NCI-H187 (cell line): Measurements from ENCODE around the gene XAGE3.
"Not testable (repeated sequence)": the region's sequence is repeated elsewhere in the genome, so short reads cannot be mapped to it uniquely, and the experiment has no call there.

ENCODE experiments used
- DNase-seq, 2 experiments: peaks; one replicate each; lab custom pipeline; 2025; lab: John Stamatoyannopoulos, UW

XAGE3 gene, protein sequence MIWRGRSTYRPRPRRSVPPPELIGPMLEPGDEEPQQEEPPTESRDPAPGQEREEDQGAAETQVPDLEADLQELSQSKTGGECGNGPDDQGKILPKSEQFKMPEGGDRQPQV

DNA sequence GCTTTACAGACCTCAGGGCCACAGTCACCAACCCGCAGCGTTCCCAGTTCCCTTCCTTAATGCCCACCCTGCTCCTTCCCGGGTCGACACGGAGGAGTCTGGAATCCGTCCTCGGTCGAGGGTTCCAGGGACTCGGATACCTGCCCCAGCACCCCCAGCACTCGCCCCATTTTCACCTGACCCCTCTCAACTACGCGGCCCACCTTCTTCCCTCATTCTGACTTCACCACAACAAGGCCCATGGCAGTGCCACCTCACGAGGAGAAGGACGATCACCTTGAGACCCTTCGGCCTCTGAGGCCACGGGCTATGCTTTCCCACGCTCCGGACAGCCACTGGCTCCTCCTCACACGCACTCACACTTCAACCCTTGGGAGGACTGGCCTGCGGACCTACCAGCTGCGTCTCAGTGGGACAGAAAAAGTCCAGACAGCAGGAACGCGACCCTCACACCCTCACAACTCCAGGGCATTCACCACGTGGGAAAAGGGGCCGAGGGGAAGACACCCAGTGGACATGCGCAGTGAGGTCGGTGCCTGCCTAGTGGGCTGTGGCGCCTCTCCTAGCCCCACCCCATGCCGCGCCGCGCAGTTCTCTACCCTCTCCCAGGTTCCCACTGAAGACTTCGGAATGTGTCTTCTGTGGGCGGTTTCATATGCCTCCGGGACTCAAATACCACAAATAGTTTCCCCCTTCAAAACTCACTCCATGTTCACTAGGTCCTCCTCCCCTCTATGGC, at the start of gene XAGE3:
TSS of gene XAGE3 (minus strand) at position 474 of the 739 bp plus-strand sequence. CDS start 950 bp downstream, outside the sequence.
- DNase-seq = no peak

DNA sequence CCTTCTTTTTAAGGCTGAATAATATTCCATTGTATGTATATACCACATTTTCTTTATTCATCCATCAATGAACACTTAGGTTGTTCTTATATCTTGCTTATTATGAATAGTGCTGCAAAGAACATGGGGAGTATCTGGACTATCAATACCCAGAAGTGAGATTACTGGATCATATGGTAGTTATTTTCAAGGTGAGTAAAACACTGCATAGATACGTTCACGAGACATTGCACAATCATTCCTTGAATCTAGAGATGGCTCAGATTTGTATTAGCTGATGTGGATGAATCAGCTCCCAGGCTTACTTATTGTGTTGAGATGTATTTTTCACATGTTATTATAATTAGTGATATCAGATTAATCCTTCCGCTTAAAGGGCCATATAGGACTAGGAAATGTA, 46.8 kb upstream of the XAGE3 start:
- DNase-seq = not testable (repeated sequence)

DNA sequence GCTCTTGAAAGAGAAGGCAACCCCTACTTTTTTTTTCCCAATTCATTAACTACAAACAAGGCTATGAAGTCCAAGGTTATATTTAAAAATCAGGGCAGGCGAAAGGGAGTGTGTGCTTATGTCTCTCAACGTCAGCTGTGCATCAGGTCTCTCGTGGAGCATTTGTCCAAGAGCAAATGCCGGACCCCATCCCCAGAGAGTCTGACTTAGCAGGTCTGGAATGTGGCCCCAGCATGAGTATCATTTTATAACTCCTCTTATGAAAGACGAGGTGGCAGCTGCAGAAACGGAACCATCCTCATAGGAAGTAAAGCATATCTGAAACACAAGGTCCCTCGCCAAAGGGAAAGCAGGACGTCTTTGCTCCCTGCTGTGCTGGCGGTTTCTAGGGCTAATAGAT, 45.8 kb upstream of the XAGE3 start:
- not testable (repeated sequence) for DNase-seq

DNA sequence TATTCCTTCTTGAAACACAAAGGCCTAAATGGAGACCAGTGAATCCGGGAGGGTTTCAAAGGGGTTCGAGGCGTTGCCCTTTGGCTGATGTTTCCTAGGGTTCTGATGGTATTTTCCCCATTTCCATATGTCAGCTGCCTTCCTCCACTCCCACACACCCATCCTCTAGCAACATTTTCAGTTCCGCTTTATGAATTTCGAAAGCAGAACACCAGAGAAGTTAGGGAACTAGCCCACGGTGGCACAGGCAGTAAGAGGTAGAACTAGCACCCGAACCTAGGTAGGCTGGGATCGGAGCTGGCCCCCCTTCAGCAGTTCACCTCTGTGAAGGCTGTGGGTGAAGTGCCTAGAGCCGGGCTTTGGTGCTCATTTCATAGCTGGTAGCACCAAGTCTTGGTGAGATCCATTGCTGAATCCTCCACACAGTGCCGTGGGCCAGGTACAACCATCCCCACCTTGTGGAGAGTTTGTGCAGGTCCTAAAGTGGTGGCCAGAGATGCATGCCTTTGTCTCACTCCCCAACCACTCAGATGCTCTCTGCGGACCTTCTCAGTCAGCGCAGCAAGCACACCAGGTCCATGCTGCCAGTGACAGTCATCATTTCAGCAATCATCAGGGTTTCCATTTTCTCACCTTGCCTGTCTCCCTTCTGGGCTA, 41.6 kb upstream of the XAGE3 start:
- not testable (repeated sequence) for DNase-seq

DNA sequence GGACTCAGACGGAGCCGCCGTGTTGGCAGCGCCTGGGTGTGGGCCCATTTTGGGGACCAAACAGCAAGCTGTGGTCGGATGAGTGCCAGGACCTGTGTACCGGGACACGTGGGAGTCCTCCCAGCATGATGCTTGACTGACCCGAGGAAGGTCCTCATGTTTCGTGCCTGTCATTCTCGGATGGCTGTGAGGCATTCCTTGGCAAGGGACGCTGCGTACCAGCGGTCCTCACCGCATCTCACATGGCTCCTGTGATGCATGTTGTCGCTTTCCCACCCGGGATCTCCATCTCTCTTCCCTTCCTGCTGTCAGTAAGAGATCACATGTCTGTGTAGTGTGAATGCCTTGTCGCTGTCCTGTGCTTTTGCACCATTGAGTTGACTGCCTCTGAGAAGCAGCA, 40.0 kb upstream of the XAGE3 start:
- DNase-seq = not testable (repeated sequence)

DNA sequence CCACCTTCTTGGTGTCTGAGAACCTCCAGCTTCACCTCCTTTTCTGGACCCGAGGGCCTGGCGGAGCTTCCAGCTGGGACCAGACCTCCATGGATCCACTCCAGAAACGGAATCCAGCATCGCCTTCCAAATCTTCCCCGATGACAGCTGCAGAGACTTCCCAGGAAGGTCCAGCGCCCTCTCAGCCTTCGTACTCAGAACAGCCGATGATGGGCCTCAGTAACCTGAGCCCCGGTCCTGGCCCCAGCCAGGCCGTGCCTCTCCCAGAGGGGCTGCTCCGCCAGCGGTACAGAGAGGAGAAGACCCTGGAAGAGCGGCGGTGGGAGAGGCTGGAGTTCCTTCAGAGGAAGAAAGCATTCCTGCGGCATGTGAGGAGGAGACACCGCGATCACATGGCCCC, 39.3 kb upstream of the XAGE3 start:
- DNase-seq = not testable (repeated sequence)

DNA sequence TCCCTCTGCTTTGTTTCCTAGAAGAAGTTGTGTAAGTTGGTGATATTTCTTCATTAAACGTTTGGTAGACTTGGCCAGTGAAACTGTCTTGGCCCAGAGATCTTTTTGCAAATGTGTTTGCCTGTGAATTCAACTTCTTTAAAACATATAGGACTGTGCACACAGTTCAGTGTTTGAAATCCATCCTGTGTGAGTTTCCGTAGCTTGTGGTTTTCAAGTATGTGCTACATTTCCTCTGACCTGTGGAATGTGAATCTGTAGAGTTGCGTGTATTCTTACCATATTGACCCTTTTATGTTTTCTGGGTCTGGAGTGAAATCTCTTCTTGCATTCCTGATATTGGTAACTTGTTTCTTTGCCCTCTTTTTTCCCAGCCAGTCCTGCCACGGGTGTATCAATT, 38.2 kb upstream of the XAGE3 start:
- DNase-seq = not testable (repeated sequence)

DNA sequence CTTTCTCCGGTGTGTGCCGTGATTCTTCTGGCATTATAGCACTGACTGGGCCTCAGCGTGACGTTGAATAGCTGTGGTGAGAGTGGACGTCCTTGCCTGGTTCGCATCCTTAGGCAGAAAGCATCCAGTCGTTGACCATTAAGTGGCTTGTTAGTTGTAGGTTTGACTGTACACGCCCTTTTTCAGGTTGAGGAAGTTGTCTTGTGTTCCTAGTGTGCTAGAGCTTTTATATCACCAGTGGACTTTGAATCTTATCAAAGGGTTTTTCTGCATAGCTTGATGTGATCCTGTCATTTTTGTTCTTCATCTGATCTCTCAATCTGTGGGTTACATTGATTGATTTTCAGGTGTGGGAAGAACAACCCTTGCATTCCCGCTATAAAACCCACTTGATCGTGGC, 37.6 kb upstream of the XAGE3 start:
- DNase-seq = not testable (repeated sequence)

DNA sequence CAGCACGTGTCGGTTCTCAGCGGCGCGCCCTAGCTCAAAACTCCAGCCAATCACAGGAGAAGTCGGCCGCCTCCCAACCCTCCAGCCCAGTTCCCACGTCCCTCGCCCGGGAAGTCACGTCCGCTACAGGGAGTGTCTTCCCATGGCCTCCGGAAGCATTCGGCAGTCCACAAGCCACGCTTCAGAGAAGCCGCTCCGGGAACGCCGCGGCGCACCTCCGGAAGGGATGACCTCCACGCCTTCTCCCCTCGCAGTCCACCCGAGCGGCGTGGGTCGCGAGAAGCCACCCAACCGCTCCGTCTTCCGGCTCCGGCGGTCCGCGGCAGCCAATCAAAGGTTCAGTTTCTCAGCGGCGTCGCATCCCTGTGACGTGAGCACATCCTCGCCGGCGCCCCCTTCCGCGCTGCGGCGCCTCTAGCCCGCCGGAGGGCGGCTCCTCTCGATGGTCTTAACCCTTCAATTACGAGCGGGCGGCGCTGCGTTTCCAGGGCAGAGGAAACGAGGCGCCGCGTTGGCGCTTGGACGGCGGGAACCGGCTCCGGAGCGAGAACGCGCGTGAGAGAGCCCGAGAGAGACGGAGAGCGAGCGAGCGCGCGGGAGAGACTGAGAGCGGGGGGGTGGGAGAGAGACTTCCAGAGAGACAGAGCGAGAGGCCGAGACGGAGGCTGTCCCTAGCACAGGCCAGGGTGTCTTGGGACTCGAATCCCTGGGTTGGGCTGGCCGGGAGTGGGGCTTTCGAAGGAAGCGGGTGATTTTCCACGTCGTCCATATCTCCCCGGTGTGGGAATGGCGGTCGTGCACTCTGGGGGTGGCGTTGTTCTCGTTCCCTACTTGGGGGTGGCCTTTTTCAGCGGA, 29.2 kb upstream of the XAGE3 start, which contains the start of gene FAM156B:
TSS of gene FAM156B (plus strand) at position 476 of the 855 bp plus-strand sequence. CDS start 9,896 bp downstream, outside the sequence.
- DNase-seq = not testable (repeated sequence)

DNA sequence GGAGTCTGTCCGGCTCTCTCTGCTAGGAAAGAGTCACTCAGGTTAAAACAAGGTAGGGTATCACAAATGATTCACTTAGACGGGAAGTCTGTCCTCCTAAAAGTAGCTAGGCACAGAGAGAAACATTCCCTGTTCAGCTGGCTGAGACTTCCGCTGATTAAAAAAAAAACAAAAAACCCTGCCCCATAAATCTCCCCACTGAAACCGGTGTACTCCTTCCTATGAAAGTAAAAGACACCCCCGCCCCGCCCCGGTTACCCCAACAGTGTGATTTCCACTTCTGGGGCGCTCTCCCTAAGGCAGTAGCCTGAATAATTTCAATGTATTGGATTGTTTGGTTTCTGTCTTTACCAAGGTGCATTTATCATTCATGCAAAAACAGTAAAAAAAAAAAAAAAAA, 28.6 kb upstream of the XAGE3 start:
- DNase-seq = not testable (repeated sequence)

DNA sequence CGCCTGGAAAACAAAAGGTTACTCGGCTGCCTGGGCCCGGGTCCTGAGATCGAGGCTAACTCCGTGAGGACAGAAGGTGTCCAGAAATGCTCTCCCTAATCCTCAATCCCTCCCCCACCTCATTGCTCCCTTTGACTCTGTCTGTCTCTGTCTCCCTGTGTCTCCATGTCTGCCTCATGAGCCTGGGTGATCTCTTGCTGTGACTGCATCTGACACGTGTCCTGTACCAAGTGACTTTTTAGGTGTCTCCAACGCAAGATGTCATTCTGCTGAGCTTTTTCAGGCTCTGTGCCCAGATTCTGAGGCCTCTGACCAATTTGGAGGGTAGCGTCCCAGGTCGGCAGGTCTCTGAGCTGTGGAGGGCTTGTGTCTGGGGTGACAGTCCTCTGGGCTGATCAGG, 20.2 kb upstream of the XAGE3 start:
- DNase-seq = not testable (repeated sequence)

DNA sequence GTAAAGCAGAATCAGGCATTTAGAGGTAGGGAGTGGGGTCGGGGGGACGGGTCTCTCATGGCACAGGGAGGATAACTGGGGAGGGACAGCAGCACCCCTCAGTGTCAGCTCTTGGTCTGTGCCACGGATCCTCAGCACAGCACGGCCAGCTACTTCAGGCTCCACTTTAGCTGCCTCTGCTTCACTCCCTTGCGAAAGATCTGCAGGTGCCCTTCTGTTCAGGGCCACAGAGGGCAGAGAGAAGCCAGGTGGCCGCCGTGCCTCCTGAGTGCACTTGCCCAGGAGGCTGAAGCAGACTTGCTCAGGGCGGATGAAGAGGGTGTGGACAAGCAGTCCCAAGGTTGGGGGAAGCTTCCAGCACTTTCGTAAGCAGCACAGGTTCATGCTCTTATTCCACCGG, 19.6 kb upstream of the XAGE3 start:
- not testable (repeated sequence) for DNase-seq

DNA sequence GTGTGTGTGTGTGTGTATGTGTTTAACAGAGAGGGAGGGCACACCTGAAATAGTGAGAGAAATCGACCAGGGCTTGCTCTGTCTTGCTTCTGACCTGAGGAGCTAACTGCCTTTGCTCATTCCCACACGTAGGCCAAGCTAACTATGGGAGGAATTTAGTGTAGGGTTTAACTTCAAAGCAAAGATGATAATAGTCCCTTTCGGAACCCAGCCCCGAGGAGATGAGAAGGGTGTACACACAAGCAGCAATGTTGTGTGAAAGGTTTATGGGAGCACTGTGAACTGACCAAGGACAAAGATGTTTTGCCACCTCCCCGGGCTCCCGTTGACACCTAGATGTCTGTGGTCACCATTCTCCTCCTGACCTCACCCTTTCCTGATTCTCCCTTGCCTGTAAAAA, 8.5 kb upstream of the XAGE3 start:
- not testable (repeated sequence) for DNase-seq

DNA sequence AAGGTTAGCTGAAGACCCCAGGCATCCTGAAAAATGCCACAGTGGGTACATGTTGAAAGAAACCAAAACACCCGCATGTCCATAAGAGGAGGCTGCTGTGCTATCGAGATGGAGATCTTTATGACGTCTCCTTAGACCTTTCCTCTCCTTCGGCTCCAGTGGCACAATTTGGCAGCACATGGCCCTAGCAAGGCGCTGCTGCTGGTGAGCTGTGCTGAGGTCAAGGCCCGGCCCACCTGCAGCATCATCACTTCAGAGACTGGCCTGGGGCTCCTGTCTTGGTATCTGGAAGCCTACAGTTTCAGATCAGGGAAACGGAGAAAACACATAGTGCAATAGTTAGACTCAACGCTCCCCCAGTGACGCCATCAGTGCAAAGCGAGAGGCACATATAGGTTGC, 7.6 kb upstream of the XAGE3 start:
- not testable (repeated sequence) for DNase-seq

DNA sequence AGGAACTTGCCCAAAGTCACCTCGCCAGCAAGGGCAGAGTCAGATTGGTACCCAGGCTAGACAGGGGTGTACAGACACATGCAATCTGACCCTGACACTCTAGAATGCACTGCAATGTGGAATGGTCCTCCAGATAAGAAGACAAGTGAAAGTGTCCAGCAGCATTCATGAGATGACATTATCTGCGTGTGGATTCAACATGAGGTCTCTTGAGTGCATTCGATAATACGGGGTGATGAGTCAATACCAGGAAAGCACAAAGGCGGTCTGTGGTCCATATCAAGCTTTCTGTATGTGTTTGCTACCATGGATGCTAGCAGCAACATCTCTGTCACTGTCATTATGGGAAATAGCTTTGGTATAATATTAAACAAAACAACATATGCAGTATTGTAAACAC, 6.8 kb upstream of the XAGE3 start:
- no peak for DNase-seq

DNA sequence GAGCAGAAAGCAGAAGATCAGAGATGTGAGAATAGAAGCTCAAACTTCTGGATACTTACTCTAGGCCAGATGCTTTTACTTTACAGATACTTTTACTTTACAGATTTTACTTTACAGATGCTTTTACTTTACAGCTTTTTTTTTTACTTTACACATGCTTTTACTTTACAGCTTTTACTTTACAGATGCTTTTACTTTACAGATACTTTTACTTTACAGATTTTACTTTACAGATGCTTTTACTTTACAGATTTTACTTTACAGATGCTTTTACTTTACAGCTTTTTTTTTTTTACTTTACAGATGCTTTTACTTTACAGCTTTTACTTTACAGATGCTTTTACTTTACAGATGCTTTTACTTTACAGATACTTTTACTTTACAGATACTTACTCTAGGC, 5.9 kb upstream of the XAGE3 start:
- not testable (repeated sequence) for DNase-seq

DNA sequence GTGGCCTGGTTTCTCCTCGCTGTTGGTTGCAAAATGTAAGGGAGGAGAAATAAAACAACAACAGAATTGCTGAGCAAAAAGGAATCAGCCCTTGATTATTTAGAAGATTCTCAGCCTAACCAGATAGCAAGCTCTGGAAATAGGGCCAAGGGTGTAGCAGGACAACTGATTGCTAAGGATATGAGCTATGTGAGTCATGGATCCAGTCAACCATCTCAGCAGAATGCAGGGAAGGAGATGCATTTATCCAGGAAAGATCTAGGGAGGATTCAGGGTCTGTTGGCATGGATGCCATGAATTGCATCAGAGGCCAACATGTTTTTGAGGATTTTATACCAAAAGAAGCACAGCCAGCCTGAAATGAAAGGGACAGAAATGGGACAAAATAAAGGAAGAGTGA, 2.2 kb upstream of the XAGE3 start:
- no peak for DNase-seq

DNA sequence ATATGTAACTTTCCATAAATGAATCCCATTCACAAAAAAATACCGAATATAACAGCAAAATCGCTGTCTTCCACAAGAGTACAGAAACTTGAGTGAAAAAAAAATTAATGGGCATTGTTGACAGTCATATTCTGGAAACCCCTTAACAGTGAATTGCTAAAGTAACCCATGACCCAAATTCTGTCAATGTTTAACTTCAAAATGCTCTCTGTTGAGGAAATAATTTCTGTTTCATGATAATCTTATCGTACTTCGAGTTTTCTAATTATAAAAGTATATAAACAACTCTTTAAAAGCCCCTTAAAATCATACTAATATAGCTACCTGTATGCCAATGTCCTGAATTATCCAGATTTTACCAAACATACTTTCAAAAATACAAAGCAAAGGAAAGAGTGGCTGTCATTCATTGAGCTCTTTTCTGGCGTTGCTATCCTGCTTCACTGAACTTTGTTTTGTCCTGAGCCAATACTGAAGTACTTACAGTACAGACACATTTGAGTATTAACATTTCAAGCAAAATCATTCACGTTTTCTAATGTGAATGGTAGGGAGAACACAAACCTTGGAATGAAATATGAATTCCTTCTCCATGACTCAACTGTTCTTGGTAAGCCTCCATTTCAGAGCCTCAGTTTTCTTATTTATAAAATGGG, 2.4 kb downstream of the XAGE3 start:
- DNase-seq = no peak

DNA sequence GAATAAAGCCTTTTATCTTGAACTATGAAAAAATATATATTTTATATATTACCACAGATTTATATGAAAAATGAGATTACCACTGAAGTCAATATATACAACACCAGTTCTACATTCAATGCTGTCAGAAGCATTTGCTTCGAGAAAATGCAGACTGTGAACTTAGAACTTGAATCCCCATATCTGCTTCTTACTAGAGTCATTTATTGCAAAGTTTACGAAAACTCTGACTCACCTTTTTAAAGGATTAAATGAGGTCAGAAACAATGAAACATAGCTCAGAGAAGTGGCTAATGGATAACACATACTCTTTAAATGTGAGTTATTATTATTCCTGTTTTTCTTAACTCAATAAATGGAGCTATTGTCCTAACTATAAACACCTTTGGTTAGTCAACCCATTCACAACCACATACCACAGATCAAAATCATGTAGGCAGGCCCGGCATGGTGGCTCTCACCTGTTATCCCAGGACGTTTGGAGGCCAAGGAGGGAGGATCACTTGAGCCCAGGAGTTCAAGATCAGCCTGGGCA, 10.8 kb downstream of the XAGE3 start:
- not testable (repeated sequence) for DNase-seq

DNA sequence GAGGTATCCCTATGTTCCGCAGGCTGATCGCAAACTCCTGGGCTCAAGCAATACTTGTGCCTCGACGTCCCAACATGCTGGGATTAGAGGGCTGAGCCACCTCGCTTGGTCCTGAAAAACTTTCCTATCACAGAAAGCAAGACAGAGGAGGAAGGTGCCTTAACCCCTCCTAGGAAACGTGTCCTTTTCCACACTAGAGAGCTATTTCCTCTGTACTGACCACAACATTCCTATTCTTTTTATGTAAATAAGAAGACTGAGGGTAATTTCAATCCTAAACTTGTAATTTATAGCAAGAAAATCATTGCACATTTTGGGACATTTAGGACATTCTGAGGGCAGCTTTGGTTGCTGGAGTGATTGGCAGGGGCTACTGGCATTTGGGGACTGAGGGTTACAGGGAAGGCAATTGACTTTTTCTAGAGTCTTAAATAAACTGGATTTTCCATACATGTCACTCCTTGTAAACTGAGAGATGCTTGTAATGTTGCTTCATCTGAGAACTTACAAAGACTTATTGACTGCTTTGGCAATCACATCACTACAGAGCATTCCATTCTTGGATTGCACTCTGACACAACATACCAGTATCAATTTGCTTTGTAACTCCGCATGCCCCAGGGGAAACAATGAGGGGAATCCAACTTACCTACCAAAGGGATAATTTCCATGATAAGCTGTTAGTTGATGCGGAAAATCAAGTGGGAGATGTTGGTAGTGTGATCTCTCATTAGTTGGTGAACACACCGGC, 15.6 kb downstream of the XAGE3 start:
- DNase-seq = no peak

DNA sequence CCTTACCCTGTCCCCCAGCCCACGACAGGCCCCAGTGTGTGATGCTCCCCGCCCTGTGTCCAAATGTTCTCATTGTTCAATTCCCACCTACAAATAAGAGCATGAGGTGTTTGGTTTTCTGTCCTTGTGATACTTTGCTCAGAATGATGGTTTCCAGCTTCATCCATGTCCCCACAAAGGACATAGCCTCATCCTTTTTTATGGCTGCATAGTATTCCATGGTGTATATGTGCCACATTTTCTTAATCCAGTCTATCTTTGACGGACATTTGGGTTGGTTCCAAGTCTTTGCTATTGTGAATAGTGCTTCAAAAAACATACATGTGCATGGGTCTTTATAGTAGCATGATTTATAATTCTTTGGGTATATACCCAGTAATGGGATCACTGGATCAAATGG, 24.3 kb downstream of the XAGE3 start:
- DNase-seq = not testable (repeated sequence)
